Measurements from ENCODE around the gene TAS2R60. TPM values are rescaled to one million over a fixed set of nuclear protein-coding genes. Genes with fewer than 3 reads are reported as not detected.
"Not testable (repeated sequence)": the region's sequence is repeated elsewhere in the genome, so short reads cannot be mapped to it uniquely, and the experiment has no call there.

The TAS2R60 gene
- total RNA-seq, 1 donor from 2014 or later: not detected

DNA sequence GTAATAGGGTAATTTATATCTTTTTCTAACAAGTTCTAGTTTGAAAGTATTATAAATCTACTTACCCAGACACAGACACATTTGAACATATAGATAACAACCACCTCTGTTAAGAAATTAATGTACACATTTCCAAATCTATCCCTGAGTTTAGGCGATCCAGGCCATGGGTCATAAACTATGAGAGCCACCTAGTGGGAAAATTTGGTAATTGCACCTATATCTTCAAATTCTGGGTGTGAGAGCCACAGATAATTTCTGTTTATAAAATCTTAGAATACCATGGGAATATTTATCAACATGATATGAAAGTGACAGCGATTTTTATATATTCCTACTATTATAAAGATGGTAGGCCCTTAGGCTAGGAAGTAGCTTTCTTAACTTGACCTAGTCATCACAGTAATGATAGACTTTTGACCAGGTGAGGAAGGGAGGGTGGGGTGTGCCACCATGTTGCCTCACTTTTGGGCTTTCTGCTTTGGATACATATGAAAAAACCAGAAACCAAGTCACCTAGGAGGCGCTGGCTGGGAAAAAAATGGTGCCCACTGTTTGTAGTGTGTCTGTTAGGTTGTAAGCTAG, 26.6 kb upstream of the TAS2R60 start:
- Histone ChIP-seq H3K36me3 (ENCODE audit: control insufficient read depth, insufficient read depth, low read length) (no peaks in the 10 kb centered on the region), H3K4me3 (ENCODE audit: low read depth, low read length) (no peak overlapping the region), H3K27me3 (ENCODE audit: control insufficient read depth, insufficient read depth, low read length) (no peaks in the 10 kb centered on the region)
- TF ChIP-seq CTCF (IDR thresholded peaks at IDR 0.05; ENCODE audit: insufficient read depth, low read length, poor library complexity, severe bottlenecking): peak; percentile 69
- no peak for DNase-seq (ENCODE audit: low read depth)

- Histone ChIP-seq H3K4me3 (ENCODE audit: low read depth, low read length) (no peak overlapping the region), H3K36me3 (ENCODE audit: control insufficient read depth, insufficient read depth, low read length) (no peaks in the 10 kb centered on the region), H3K27me3 (ENCODE audit: control insufficient read depth, insufficient read depth, low read length) (no peaks in the 10 kb centered on the region)
- no peak for TF ChIP-seq CTCF (IDR thresholded peaks at IDR 0.05; ENCODE audit: insufficient read depth, low read length, poor library complexity, severe bottlenecking)
- DNase-seq (ENCODE audit: low read depth): no peak
Observed at GRCh38 chr7:143417734-143418383, 25.4 kb upstream of the TAS2R60 start.

GRCh38 chr7:143418681-143419458, 24.4 kb upstream of the TAS2R60 start:
- Histone ChIP-seq H3K4me3 (ENCODE audit: low read depth, low read length) (no peak overlapping the region), H3K27me3 (ENCODE audit: control insufficient read depth, insufficient read depth, low read length) (no peaks in the 10 kb centered on the region), H3K36me3 (ENCODE audit: control insufficient read depth, insufficient read depth, low read length) (no peaks in the 10 kb centered on the region)
- no peak for DNase-seq (ENCODE audit: low read depth)
- TF ChIP-seq CTCF (IDR thresholded peaks at IDR 0.05; ENCODE audit: insufficient read depth, low read length, poor library complexity, severe bottlenecking): no peak

DNA sequence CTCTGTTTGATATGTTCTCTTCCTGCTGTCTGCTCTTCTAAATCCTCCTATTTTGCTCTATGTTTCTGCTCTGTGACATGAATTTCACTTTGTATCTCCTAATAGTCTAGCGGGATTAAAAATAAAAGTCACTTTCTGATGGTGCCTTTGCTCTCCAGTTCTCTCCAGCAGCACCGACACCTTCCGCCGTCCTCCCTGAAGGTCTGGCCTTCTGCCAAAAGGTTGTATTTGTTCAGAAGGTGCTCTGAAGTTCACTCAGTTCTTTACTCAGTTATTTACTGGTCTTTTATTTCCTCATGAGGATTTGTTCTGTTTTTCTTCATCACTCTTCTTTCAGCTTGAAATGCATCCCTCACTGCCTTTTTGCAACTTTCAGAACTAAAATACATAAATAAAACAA, 23.4 kb upstream of the TAS2R60 start:
- TF ChIP-seq CTCF (IDR thresholded peaks at IDR 0.05; ENCODE audit: insufficient read depth, low read length, poor library complexity, severe bottlenecking): no peak
- no peak for DNase-seq (ENCODE audit: low read depth)
- Histone ChIP-seq H3K4me3 (ENCODE audit: low read depth, low read length) (no peak overlapping the region), H3K36me3 (ENCODE audit: control insufficient read depth, insufficient read depth, low read length) (no peaks in the 10 kb centered on the region), H3K27me3 (ENCODE audit: control insufficient read depth, insufficient read depth, low read length) (no peaks in the 10 kb centered on the region)

DNA sequence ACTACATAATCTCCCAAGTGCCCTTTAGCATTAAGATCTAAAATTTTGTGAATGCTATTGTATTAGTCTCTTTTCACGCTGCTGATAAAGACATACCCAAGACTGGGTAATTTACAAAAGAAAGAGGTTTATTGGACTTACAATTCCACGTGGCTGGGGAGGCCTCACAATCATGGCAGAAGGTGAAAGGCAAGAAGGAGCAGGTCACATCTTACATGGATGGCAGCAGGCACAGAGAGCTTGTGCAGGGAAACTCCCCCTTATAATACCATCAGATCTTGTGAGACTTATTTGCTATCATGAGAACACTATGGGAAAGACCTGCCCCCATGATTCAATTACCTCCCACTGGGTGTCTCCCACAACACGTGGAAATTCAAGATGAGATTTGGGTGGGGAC, 22.6 kb upstream of the TAS2R60 start:
- DNase-seq (ENCODE audit: low read depth); H3K27me3 ChIP-seq (ENCODE audit: control insufficient read depth, insufficient read depth, low read length); H3K36me3 ChIP-seq (ENCODE audit: control insufficient read depth, insufficient read depth, low read length); H3K4me3 ChIP-seq (ENCODE audit: low read depth, low read length): not testable (repeated sequence)

- Histone ChIP-seq H3K27me3 (ENCODE audit: control insufficient read depth, insufficient read depth, low read length) (no peaks in the 10 kb centered on the region), H3K4me3 (ENCODE audit: low read depth, low read length) (no peak overlapping the region), H3K36me3 (ENCODE audit: control insufficient read depth, insufficient read depth, low read length) (no peaks in the 10 kb centered on the region)
- no peak for TF ChIP-seq CTCF (IDR thresholded peaks at IDR 0.05; ENCODE audit: insufficient read depth, low read length, poor library complexity, severe bottlenecking)
- no peak for DNase-seq (ENCODE audit: low read depth)
Observed at GRCh38 chr7:143422033-143422432, 21.2 kb upstream of the TAS2R60 start.

GRCh38 chr7:143424476-143424875, 18.8 kb upstream of the TAS2R60 start:
- DNase-seq (ENCODE audit: low read depth); H3K36me3 ChIP-seq (ENCODE audit: control insufficient read depth, insufficient read depth, low read length); H3K27me3 ChIP-seq (ENCODE audit: control insufficient read depth, insufficient read depth, low read length); H3K4me3 ChIP-seq (ENCODE audit: low read depth, low read length): not testable (repeated sequence)
